Caco-2 (cell line): ENCODE results near the gene BCR. TPM values are rescaled to one million over a fixed set of nuclear protein-coding genes. Genes with fewer than 3 reads are reported as not detected.

Experiments used
- BruUV-seq: library from RNA; stranded (reverse); fragments of 400-500 nt; replicated peaks from 2 replicates; lab custom pipeline; 2021; lab: Mats Ljungman, UMichigan
- CTCF ChIA-PET: fragments of 300-600 bp; sonication (Branson Sonifier 250); formaldehyde crosslinking; loops from one replicate; lab custom pipeline; 2022; ENCODE audit warnings: antibody characterized with exemption; lab: Charles Lee
- POLR2A ChIA-PET: fragments of 300-600 bp; sonication (Branson Sonifier 250); formaldehyde crosslinking; loops from one replicate; lab custom pipeline; 2022; ENCODE audit warnings: antibody characterized with exemption; lab: Charles Lee
- DNase-seq, 2 experiments: peaks; one replicate each; pipeline versions ENCODE4 v3.0.0 to v3.0.0-alpha.2; 2020 to 2022
- H3K27me3 ChIP-seq: replicated peaks from 2 replicates; pipeline ENCODE4 v1.6.0; 2011; ENCODE audit warnings: low read length; ENCODE audit not compliant: control insufficient read depth, insufficient read depth
- H3K36me3 ChIP-seq: 2 replicates; pipeline ENCODE4 v1.5.1; 2011; ENCODE audit warnings: low read length; ENCODE audit not compliant: control insufficient read depth, insufficient read depth
- H3K4me1 ChIP-seq: fragments of 250-450 bp; sonication (Bioruptor Pico); 2 replicates; pipeline ENCODE4 v1.5.1; 2020; ENCODE audit warnings: mild to moderate bottlenecking
- H3K4me3 ChIP-seq: 2 replicates; pipeline ENCODE4 v1.5.1; 2011; ENCODE audit warnings: low read depth, mild to moderate bottlenecking, control low read depth, low read length
- H3K9me3 ChIP-seq: fragments of 250-450 bp; sonication (Bioruptor Pico); 2 replicates; pipeline ENCODE4 v1.5.1; 2020; ENCODE audit warnings: mild to moderate bottlenecking, moderate library complexity
- H3K27ac Mint-ChIP-seq: one replicate; pipeline ENCODE4 v1.8.0; 2022; ENCODE audit warnings: mixed read lengths; ENCODE audit not compliant: unreplicated experiment
- H3K27me3 Mint-ChIP-seq: one replicate; pipeline ENCODE4 v1.8.0; 2022; ENCODE audit warnings: mixed read lengths; ENCODE audit not compliant: insufficient read depth, unreplicated experiment
- H3K36me3 Mint-ChIP-seq: one replicate; pipeline ENCODE4 v1.8.0; 2022; ENCODE audit warnings: mild to moderate bottlenecking, mixed read lengths; ENCODE audit not compliant: insufficient read depth, unreplicated experiment
- H3K4me1 Mint-ChIP-seq: one replicate; pipeline ENCODE4 v1.8.0; 2022; ENCODE audit warnings: low read depth, mixed read lengths; ENCODE audit not compliant: unreplicated experiment
- H3K4me3 Mint-ChIP-seq: one replicate; pipeline ENCODE4 v1.8.0; 2022; ENCODE audit warnings: mild to moderate bottlenecking, moderate library complexity, mixed read lengths; ENCODE audit not compliant: unreplicated experiment
- H3K9me3 Mint-ChIP-seq: one replicate; pipeline ENCODE4 v1.8.0; 2022; ENCODE audit warnings: mixed read lengths; ENCODE audit not compliant: unreplicated experiment
- intact Hi-C: fragments of 100-400 bp; cut with micrococcal nuclease; formaldehyde crosslinking; loops from one replicate; pipeline ENCODE4 v1.10.0; 2022; ENCODE audit not compliant: unreplicated experiment
- total RNA-seq: library from RNA; stranded (reverse); gene quantifications from 2 replicates; pipeline ENCODE4 v1.2.3, GENCODE V29; 2022
- TF ChIP-seq, protein P1 (sequence below), 2 experiments: fragments of 200-600 bp in 1 of 2; IDR thresholded peaks; 1 replicate in 1 of 2; 2 replicates in 1 of 2; pipeline versions ENCODE4 v1.5.1 to v1.8.0; 2011 to 2022; ENCODE audit warnings: antibody characterized with exemption in 1 of 2, control low read depth in 1 of 2, inconsistent platforms in 1 of 2, low read depth in 1 of 2, low read length in 1 of 2, mild to moderate bottlenecking in 1 of 2, moderate library complexity in 1 of 2; ENCODE audit not compliant: insufficient read depth in 1 of 2, severe bottlenecking in 1 of 2, unreplicated experiment in 1 of 2

Gene BCR
- total RNA-seq, 1 experiment from 2014 or later: 87.4 TPM

DNA sequence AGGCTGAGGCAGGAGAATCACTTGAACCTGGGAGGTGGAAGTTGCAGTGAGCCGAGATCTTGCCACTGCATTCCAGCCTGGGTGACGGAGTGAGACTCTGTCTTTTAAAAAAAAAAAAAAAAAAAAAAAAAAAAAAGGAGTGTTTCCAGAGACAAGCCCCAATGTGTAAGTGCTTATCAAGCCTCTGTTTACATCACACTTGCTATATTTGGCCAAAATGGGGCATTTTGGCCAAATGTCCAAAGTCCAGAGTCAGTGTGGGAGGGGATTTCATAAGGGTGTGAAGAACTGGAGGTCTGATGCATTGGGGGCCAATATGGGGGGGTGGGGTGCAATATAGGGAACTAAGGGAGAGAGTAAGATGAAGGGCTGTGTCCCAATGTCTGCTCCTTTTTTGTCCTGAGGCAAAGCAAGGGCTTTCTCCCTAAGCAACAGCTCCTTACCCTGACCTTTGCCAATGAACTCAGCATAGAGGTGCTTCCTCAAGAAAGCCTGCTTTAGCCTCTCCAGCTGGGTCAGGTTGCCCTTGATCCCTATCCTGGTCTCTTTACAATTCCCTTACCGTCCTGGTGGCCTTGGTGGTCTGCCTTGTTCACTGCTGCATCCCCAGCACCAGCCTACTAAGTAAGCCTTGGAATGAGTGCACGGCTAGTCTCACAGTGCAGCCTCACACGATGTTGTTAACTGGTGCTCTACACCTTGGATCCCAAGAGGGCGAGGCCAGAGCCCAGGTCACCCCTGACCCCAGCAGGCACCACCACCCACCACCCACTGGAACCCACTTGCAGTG lies 14.1 kb upstream of the BCR start:
- no peak overlapping the region for H3K4me3 Mint-ChIP-seq
- H3K27ac Mint-ChIP-seq: no peak overlapping the region
- ChIA-PET CTCF (no interaction called here), POLR2A (no interaction called here)
- H3K36me3 Mint-ChIP-seq: no peaks in the 10 kb centered on the region
- H3K27me3 Mint-ChIP-seq: no peaks in the 10 kb centered on the region
- Histone ChIP-seq H3K27me3 (no peaks in the 10 kb centered on the region), H3K4me3 (no peak overlapping the region), H3K4me1 (peaks cover 3% of the 10 kb centered on the region; the same call in 1 of the 2 replicates), H3K9me3 (no peaks in the 10 kb centered on the region), H3K36me3 (no peaks in the 10 kb centered on the region)
- no peak for DNase-seq
- no TSS peak for BruUV-seq
- TF ChIP-seq, protein P1, sequence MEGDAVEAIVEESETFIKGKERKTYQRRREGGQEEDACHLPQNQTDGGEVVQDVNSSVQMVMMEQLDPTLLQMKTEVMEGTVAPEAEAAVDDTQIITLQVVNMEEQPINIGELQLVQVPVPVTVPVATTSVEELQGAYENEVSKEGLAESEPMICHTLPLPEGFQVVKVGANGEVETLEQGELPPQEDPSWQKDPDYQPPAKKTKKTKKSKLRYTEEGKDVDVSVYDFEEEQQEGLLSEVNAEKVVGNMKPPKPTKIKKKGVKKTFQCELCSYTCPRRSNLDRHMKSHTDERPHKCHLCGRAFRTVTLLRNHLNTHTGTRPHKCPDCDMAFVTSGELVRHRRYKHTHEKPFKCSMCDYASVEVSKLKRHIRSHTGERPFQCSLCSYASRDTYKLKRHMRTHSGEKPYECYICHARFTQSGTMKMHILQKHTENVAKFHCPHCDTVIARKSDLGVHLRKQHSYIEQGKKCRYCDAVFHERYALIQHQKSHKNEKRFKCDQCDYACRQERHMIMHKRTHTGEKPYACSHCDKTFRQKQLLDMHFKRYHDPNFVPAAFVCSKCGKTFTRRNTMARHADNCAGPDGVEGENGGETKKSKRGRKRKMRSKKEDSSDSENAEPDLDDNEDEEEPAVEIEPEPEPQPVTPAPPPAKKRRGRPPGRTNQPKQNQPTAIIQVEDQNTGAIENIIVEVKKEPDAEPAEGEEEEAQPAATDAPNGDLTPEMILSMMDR (IDR thresholded peaks at IDR 0.05; ENCODE audit: insufficient read depth in 1 of 2, low read depth in 1 of 2, low read length in 1 of 2, severe bottlenecking in 1 of 2, unreplicated experiment in 1 of 2): no peak
- no peaks in the 10 kb centered on the region for H3K4me1 Mint-ChIP-seq
- no peaks in the 10 kb centered on the region for H3K9me3 Mint-ChIP-seq
- intact Hi-C loops: no loop called here

DNA sequence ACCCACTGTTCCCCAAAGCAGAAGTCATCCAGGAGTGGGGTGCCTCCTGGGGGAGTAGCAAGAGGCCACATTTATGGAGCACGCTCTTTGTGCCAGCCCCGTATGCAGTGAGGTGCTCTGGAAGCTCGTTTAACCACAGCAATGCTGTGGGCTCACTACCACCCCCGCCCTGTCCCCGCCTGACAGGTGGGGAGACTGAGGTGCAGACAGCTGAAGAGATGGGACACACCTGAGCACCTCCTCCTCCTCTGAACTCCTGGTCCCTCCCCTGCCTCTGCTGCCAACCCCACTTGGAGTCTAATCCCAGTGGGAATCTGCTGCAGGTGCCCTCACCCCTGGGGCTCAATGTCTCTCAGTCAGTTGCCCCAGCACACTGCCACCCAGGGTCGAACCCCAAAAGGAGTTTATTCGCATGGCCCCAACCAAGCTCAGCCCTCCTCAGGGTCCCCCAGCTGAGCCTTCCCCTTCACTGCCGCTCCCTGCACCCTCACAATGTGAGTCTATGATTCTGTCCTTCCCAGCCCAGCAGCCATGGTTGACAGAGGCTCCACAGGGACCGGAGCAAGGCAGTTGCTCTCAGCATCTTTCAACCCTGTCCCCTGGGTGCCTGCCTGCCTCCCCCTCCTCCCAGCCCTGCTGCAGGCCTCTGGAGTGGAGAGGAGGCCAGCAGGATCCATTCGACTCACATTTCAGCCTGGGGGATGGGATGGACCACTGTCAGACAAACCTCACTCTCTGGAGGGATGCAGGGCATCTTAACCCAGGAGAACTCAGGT lies 13.3 kb upstream of the BCR start:
- TF ChIP-seq, protein P1 (IDR thresholded peaks at IDR 0.05; ENCODE audit: insufficient read depth in 1 of 2, low read depth in 1 of 2, low read length in 1 of 2, severe bottlenecking in 1 of 2, unreplicated experiment in 1 of 2): no peak
- H3K27me3 ChIP-seq: no peaks in the 10 kb centered on the region
- intact Hi-C loops: no loop called here
- POLR2A ChIA-PET: no interaction called here
- Mint-ChIP-seq H3K4me1 (no peaks in the 10 kb centered on the region), H3K27ac (no peak overlapping the region), H3K36me3 (no peaks in the 10 kb centered on the region), H3K9me3 (no peaks in the 10 kb centered on the region), H3K4me3 (no peak overlapping the region), H3K27me3 (no peaks in the 10 kb centered on the region)
- BruUV-seq: no TSS peak
- CTCF ChIA-PET: interaction anchor here (0.6 kb wide), 1 partner anchor 13 kb away, joined by 3 read pairs; no protein-coding TSS in a partner anchor
- no peaks in the 10 kb centered on the region for H3K9me3 ChIP-seq
- no peak overlapping the region for H3K4me3 ChIP-seq
- H3K36me3 ChIP-seq: no peaks in the 10 kb centered on the region
- peaks cover 3% of the 10 kb centered on the region; the same call in 1 of the 2 replicates for H3K4me1 ChIP-seq
- DNase-seq: no peak

DNA sequence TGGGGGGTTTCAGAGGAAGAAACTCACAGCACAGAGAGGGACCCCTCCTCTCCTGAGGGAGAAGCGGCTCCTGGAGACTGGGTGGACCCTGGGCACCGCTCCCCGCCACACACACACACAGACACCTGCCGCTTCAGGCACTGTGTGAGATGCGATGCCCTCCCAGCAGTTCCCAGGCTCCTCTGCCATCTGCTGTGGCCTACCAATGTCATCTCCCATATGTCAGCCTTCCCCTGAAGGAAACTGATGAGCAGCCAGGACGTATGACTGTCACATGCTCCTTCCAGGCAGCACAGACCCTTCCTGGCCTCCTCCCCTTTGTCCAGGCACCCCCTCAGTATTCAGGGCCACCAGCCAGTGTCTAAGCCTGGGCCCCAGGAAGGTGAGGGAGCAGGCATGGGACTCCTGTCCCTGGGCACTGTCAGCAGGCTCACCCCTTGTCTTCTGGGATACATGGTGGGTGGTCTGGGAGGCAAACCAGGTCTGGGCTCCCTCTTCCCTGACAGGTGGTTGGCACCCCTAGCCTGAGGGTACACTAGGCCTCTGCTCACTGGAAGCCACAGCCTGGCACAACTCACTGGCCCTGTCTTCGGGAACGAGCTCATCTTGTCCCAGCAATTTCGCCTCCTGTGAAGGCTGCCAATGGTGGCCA lies 11.8 kb upstream of the BCR start:
- Histone ChIP-seq H3K9me3 (no peaks in the 10 kb centered on the region), H3K4me3 (no peak overlapping the region), H3K36me3 (no peaks in the 10 kb centered on the region), H3K4me1 (peaks cover 3% of the 10 kb centered on the region; the same call in 1 of the 2 replicates), H3K27me3 (no peaks in the 10 kb centered on the region)
- BruUV-seq: no TSS peak
- ChIA-PET POLR2A (no interaction called here), CTCF (no interaction called here)
- TF ChIP-seq, protein P1 (IDR thresholded peaks at IDR 0.05; ENCODE audit: insufficient read depth in 1 of 2, low read depth in 1 of 2, low read length in 1 of 2, severe bottlenecking in 1 of 2, unreplicated experiment in 1 of 2): no peak
- DNase-seq: no peak
- intact Hi-C loops: no loop called here
- no peaks in the 10 kb centered on the region for H3K27me3 Mint-ChIP-seq
- peaks cover under 1% of the 10 kb centered on the region for H3K36me3 Mint-ChIP-seq
- no peak overlapping the region for H3K4me3 Mint-ChIP-seq
- H3K27ac Mint-ChIP-seq: no peak overlapping the region
- no peaks in the 10 kb centered on the region for H3K9me3 Mint-ChIP-seq
- H3K4me1 Mint-ChIP-seq: no peaks in the 10 kb centered on the region
